GM12801 (cell line): Measurements from ENCODE around the gene POSTN.

ENCODE experiments used
- TF ChIP-seq, protein P1 (sequence below): IDR thresholded peaks from one replicate; pipeline ENCODE4 v1.5.1; 2011; ENCODE audit warnings: control low read depth; ENCODE audit not compliant: insufficient read length; ENCODE audit errors: extremely low read depth

POSTN gene, protein sequence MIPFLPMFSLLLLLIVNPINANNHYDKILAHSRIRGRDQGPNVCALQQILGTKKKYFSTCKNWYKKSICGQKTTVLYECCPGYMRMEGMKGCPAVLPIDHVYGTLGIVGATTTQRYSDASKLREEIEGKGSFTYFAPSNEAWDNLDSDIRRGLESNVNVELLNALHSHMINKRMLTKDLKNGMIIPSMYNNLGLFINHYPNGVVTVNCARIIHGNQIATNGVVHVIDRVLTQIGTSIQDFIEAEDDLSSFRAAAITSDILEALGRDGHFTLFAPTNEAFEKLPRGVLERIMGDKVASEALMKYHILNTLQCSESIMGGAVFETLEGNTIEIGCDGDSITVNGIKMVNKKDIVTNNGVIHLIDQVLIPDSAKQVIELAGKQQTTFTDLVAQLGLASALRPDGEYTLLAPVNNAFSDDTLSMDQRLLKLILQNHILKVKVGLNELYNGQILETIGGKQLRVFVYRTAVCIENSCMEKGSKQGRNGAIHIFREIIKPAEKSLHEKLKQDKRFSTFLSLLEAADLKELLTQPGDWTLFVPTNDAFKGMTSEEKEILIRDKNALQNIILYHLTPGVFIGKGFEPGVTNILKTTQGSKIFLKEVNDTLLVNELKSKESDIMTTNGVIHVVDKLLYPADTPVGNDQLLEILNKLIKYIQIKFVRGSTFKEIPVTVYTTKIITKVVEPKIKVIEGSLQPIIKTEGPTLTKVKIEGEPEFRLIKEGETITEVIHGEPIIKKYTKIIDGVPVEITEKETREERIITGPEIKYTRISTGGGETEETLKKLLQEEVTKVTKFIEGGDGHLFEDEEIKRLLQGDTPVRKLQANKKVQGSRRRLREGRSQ

DNA sequence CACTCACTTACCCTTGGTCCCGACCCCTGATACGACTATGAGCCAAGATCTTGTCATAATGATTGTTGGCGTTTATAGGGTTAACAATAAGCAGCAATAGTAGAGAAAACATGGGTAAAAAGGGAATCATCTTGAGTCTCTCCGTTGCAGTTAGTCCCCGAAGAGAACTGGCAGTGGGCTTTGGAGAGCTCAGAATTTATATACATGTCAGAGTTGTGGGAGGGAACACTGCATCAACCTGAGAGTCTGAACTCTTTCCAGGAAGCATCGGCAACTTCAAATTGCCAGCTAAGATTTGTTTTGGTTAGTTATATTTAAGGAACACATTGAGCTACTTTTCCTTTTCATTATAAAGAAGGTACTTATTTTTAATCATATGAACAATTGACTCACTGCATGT lies at the start of gene POSTN:
Gene POSTN, minus strand, starts transcription at position 172 of the 400 bp plus-strand sequence. Its CDS starts 42 bp downstream, at position 130.
- TF ChIP-seq, protein P1, sequence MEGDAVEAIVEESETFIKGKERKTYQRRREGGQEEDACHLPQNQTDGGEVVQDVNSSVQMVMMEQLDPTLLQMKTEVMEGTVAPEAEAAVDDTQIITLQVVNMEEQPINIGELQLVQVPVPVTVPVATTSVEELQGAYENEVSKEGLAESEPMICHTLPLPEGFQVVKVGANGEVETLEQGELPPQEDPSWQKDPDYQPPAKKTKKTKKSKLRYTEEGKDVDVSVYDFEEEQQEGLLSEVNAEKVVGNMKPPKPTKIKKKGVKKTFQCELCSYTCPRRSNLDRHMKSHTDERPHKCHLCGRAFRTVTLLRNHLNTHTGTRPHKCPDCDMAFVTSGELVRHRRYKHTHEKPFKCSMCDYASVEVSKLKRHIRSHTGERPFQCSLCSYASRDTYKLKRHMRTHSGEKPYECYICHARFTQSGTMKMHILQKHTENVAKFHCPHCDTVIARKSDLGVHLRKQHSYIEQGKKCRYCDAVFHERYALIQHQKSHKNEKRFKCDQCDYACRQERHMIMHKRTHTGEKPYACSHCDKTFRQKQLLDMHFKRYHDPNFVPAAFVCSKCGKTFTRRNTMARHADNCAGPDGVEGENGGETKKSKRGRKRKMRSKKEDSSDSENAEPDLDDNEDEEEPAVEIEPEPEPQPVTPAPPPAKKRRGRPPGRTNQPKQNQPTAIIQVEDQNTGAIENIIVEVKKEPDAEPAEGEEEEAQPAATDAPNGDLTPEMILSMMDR = no peak

DNA sequence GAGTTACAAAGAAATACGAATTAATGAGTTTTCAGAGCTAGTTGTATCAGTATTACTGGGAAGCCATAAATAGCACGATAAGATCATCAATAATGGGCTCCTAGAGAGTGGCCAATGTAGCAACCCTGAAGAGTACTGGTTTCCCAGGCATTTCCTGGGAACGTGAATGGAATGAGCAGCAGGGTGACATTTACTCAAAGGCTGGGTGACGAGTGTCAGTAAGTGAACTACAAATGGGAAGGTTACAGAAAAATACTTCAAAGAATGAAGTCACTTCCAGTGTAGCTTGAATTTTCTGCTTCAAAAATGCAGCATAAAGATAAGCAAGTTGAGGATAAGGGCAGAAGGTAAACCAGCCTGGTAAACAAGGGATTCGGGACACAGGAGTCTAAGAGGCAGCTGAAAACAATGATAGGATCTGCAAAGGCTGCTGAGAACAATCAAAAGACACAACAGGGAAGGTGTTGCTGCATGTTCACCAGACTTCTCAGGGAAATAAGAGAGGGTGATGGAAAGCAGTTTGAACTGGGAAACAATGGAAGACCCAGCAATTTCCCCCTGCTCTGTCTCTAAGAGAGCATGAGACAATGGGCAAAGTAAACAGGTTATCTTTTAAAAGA lies 48.6 kb upstream of the POSTN start:
- TF ChIP-seq, protein P1 = no peak

DNA sequence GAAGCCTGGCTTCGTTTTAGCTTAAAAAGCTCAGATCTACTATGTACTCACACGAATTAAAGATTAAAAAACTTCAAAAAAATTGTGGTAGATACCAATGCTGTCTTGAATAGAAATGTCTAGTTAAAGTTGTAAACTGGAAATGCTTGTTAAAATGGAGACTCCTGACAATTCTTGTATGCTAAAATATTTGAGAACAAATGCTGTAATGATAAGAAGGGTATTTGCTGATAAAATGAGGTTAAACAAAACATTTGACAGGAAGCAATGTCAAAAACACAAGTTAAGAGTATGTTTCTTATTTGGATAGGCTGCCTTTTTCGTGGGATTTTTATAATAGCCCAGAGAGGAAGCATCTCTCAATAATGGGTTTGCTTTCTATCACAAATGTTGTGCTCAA lies 48.0 kb upstream of the POSTN start:
- TF ChIP-seq, protein P1 = no peak

DNA sequence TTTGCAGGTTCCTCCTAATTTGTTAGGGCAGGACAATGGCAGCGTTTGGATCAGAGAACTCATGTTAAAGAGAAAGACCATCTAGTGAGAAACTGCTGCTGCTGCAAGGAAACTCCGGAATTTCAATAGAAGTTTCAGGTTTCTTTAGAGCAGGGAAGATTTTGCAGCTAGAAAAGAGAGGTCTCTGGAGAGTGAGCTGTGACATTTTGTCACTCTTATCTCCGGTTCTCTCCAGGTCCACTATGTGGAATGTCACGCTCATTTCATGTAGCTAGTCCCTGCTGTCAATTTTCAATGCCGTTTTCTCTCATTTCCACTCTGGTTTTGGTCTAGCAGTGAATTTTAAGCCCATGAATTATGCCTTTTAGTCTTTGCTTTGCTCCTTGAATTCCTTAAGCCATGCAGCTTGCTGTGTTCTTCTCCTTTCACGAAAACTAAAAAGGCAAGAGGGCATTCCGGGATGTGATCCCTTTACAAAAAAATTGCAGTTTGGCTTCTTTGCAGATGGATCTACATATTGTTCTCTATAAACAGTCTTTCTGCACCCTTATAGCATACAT lies 46.7 kb upstream of the POSTN start:
- TF ChIP-seq, protein P1 = no peak

DNA sequence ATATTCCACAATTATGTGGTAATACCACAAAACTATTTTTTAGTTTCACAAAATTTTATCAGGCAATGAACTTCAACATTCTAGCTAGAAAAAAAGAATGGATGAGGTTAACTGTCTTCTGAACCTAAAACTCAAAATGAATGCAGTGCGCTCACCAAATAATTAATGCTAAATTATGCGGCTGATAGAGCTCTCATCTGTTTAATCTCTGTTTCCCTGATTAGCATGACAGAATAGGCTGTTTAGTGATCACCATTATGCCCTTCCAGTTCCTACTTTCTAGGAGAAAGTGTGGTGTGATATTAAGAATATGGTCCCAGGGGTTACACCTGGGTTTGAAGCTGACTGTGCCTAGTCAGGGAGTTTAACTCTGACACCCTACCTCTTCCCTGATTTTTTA lies 42.8 kb upstream of the POSTN start:
- TF ChIP-seq, protein P1 = no peak

DNA sequence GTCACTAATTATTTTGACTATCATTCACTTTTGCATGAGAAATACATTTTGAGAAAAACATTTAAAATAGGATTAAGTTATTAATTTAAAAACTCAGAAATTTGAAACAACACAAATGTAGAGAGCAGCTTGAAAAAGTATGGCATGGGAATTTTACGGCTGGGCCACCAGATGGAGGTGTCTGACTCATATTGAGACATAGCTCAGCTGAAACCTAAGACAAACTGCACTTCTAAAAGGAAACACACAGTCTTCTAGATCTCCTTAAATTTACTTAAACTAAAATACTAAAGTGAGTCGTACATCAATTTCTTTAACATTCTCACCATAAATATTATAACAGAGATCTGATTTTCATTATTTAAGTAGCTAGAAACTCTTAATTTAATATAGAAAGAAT lies 41.9 kb upstream of the POSTN start:
- TF ChIP-seq, protein P1 = no peak

DNA sequence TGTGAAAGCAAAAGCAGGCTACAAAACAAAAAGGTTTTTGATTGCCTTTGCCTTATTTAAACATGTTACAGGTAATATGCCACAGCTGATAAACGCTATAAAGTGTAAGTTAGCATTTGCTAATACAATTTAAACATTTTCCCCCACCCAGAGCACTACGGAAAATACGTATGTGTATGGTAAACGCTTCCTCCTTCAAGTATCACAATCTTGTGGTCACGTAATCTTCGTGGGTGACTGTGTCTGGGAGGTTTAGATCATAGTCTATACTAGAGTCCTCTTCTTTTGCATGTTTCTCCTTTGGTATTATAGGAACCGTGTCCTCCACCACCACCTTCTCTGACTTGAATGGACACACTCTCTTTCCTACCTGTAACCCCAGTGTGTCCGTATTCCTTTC lies 38.1 kb upstream of the POSTN start:
- TF ChIP-seq, protein P1 = no peak
